Liver (tissue), 9 donors: ENCODE results near the gene MBNL2. TPM values are rescaled to one million over a fixed set of nuclear protein-coding genes. Genes with fewer than 3 reads are reported as not detected.

Source experiments
- DNase-seq: peaks from one replicate; pipeline ENCODE4 v3.0.0-alpha.2; 2017; ENCODE audit warnings: low spot score
- H3K27ac ChIP-seq, 2 donors: one replicate each; pipeline ENCODE4 v1.7.0; 2013; ENCODE audit warnings: inconsistent platforms in 2 of 2, low read length in 2 of 2, control low read depth in 1 of 2, low read depth in 1 of 2, mild to moderate bottlenecking in 1 of 2
- H3K27me3 ChIP-seq, 4 donors: one replicate each; pipeline versions ENCODE4 v1.6.1 to v1.7.0; 2013; ENCODE audit warnings: low read length in 3 of 4, inconsistent platforms in 1 of 4, mild to moderate bottlenecking in 1 of 4, moderate library complexity in 1 of 4; ENCODE audit not compliant: control insufficient read depth in 4 of 4, insufficient read depth in 4 of 4
- H3K36me3 ChIP-seq, 4 donors: one replicate each; pipeline versions ENCODE4 v1.6.1 to v1.7.0; 2013; ENCODE audit warnings: low read length in 3 of 4, mild to moderate bottlenecking in 3 of 4, low read depth in 1 of 4, moderate library complexity in 1 of 4; ENCODE audit not compliant: control insufficient read depth in 4 of 4, insufficient read depth in 3 of 4
- H3K4me1 ChIP-seq, 4 donors: one replicate each; pipeline versions ENCODE4 v1.6.1 to v1.7.0; 2013; ENCODE audit warnings: low read length in 3 of 4, mild to moderate bottlenecking in 3 of 4, moderate library complexity in 1 of 4; ENCODE audit not compliant: control insufficient read depth in 4 of 4, insufficient read depth in 4 of 4
- H3K4me3 ChIP-seq, 3 donors: one replicate each; pipeline versions ENCODE4 v1.6.1 to v1.7.0; 2013; ENCODE audit warnings: low read length in 3 of 3, control low read depth in 1 of 3, low read depth in 1 of 3, mild to moderate bottlenecking in 1 of 3
- H3K9ac ChIP-seq, 2 donors: one replicate each; pipeline ENCODE4 v1.7.0; 2013; ENCODE audit warnings: low read length in 2 of 2, mild to moderate bottlenecking in 2 of 2, moderate library complexity in 2 of 2, control low read depth in 1 of 2, low read depth in 1 of 2
- H3K9me3 ChIP-seq, 4 donors: one replicate each; pipeline versions ENCODE4 v1.6.1 to v1.7.0; 2013; ENCODE audit warnings: low read length in 3 of 4; ENCODE audit not compliant: control insufficient read depth in 4 of 4
- ATF3 ChIP-seq: IDR thresholded peaks from 2 replicates; pipeline ENCODE4 v1.6.1; 2016; ENCODE audit warnings: antibody characterized with exemption
- CTCF ChIP-seq: fragments of 150-350 bp; IDR thresholded peaks from 2 replicates; pipeline ENCODE4 v1.5.1; 2017; ENCODE audit warnings: improper control_type of control experiment, low read depth, low read length; ENCODE audit not compliant: missing input control
- FOXA2 ChIP-seq: IDR thresholded peaks from 2 replicates; pipeline ENCODE4 v1.6.1; 2016; ENCODE audit warnings: antibody characterized with exemption
- GABPA ChIP-seq, 2 donors: IDR thresholded peaks in 1 of 2; conservative IDR thresholded peaks in 1 of 2; 2 replicates each; pipeline ENCODE4 v1.6.1; 2016; ENCODE audit warnings: antibody characterized with exemption in 2 of 2, mild to moderate bottlenecking in 1 of 2, moderate library complexity in 1 of 2
- HNF4A ChIP-seq, 2 donors: conservative IDR thresholded peaks; 2 replicates each; pipeline ENCODE4 v1.6.1; 2016; ENCODE audit warnings: antibody characterized with exemption in 2 of 2, mild to moderate bottlenecking in 2 of 2
- HNF4G ChIP-seq: IDR thresholded peaks from 2 replicates; pipeline ENCODE4 v1.6.1; 2016; ENCODE audit warnings: antibody characterized with exemption
- JUND ChIP-seq, 2 donors: IDR thresholded peaks; 2 replicates each; pipeline ENCODE4 v1.6.1; 2016; ENCODE audit warnings: antibody characterized with exemption in 2 of 2
- MAX ChIP-seq: IDR thresholded peaks from 2 replicates; pipeline ENCODE4 v1.6.1; 2016; ENCODE audit warnings: antibody characterized with exemption
- NR2F2 ChIP-seq: IDR thresholded peaks from 2 replicates; pipeline ENCODE4 v1.6.1; 2016; ENCODE audit warnings: antibody characterized with exemption
- RAD21 ChIP-seq, 2 donors: IDR thresholded peaks; 2 replicates each; pipeline ENCODE4 v1.6.1; 2016; ENCODE audit warnings: antibody characterized with exemption in 2 of 2, mild to moderate bottlenecking in 2 of 2
- REST ChIP-seq: IDR thresholded peaks from 2 replicates; pipeline ENCODE4 v1.6.1; 2016; ENCODE audit warnings: antibody characterized with exemption, mild to moderate bottlenecking
- SP1 ChIP-seq: IDR thresholded peaks from 2 replicates; pipeline ENCODE4 v1.6.1; 2018; ENCODE audit warnings: antibody characterized with exemption, mild to moderate bottlenecking
- TAF1 ChIP-seq: conservative IDR thresholded peaks from 2 replicates; pipeline ENCODE4 v1.6.1; 2016; ENCODE audit warnings: antibody characterized with exemption, mild to moderate bottlenecking
- YY1 ChIP-seq: IDR thresholded peaks from 2 replicates; pipeline ENCODE4 v1.6.1; 2016; ENCODE audit warnings: antibody characterized with exemption, mild to moderate bottlenecking
- ZBTB33 ChIP-seq: IDR thresholded peaks from 2 replicates; pipeline ENCODE4 v1.6.1; 2016; ENCODE audit warnings: antibody characterized with exemption
- WGBS: extraction: QIAGEN DNeasy Blood & Tissue Kit; methylation state at CpG from one replicate; pipeline ENCODE4 v1.1.7; 2013; 5-methylcytosine and 5-hydroxymethylcytosine counted together
- polyA plus RNA-seq, 2 donors: library from polyadenylated mRNA; stranded (reverse) in 1 of 2; unstranded in 1 of 2; fragments of 200-250 nt in 1 of 2; fragments of >200 nt in 1 of 2; fragmentation: Nextera tagmentation in 1 of 2; extraction: Ambion mirVana in 1 of 2; gene quantifications; one replicate each; pipeline versions ENCODE4 v1.2.1 to v1.2.3, GENCODE V29; 2013 to 2015
- total RNA-seq, 2 donors: library from RNA; depleted of rRNA; stranded (reverse); fragments of >200 nt; gene quantifications; one replicate each; pipeline ENCODE4 v1.2.3, GENCODE V29; 2014
- donor health status: healthy.
- donor health status: healthy.
- donor health status: healthy.
- donor health status: healthy.
- donor health status: healthy.

Gene MBNL2
- total and polyA plus RNA-seq, 4 donors: 16.0 to 49.6 (median 36.8) TPM

GRCh38 chr13:97373787-97374186, 151.7 kb downstream of the MBNL2 start:
- no peak overlapping the region for H3K9ac ChIP-seq
- 97% methylated on average over 6 of the region's 6 CpGs for WGBS
- DNase-seq: no peak

More at GRCh38 chr13:97373787-97374186, 151.7 kb downstream of the MBNL2 start:
- Histone ChIP-seq H3K9me3 (no peaks in the 10 kb centered on the region), H3K4me1 (peaks cover 0 to 7% (median 3%) of the 10 kb centered on the region in 4 donors), H3K27ac (no peak overlapping the region), H3K4me3 (no peak overlapping the region), H3K36me3 (peaks cover 2 to 39% (median 33%) of the 10 kb centered on the region in 4 donors), H3K27me3 (no peaks in the 10 kb centered on the region)
- TF ChIP-seq YY1: no peak
- no peak for TF ChIP-seq ZBTB33
- TF ChIP-seq JUND (IDR thresholded peaks at IDR 0.05): no peak
- no peak for TF ChIP-seq GABPA (IDR thresholded peaks at IDR 0.05 in 1 of 2, conservative IDR thresholded peaks at IDR 0.05 in 1 of 2)
- no peak for TF ChIP-seq ATF3
- no peak for TF ChIP-seq NR2F2
- TF ChIP-seq RAD21 (IDR thresholded peaks at IDR 0.05): no peak
- no peak for TF ChIP-seq MAX
- TF ChIP-seq REST: no peak
- no peak for TF ChIP-seq TAF1
- no peak for TF ChIP-seq HNF4A (conservative IDR thresholded peaks at IDR 0.05)
- TF ChIP-seq CTCF: no peak
- TF ChIP-seq HNF4G: no peak
- TF ChIP-seq FOXA2: no peak
- TF ChIP-seq SP1: no peak
